Measurements from ENCODE around the gene MAP3K3.

MAP3K3 gene

DNA sequence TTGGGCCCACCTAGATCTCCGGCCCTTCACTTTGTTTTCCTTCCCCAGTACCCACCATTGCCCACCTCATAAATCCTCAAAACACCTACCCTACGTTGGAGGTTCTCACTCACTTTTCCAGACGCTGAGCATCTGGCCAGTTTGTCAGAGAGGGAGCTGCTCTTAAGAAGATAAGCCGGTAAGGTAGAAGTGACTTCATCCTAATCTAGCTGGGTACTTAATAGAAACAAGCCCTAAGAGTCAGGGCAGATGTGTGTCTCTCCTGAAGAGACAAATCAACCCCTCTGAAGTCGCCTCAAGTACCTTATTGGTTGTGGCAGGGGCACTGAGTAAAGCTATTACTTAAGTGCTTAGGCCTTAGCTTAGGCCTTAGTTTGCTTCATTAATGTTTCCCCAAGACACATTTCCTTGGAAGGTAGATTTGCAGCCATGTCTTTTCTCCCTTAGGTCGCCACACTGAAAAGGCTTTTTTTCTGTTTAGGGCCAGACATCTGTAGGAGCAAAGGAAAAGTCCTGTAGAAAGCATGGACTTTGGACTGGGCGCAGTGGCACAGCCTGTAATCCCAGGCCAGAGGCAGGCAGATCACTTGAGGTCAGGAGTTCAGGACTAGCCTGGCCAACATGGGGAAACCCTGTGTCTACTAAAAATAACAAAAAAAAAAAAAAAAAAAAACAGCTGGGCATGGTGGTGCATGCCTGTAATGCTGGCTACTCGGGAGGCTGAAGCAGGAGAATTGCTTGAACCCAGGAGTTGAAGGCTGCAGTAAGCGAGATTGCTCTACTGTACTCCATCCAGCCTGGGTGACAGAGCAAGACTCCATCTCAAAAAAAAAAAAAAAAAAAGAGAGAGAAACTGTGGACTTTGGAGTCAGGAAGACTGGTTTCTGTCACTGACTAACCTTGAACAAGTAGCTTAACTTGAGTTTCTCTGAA lies 20.5 kb upstream of the MAP3K3 start:
- TF ChIP-seq, protein P1, sequence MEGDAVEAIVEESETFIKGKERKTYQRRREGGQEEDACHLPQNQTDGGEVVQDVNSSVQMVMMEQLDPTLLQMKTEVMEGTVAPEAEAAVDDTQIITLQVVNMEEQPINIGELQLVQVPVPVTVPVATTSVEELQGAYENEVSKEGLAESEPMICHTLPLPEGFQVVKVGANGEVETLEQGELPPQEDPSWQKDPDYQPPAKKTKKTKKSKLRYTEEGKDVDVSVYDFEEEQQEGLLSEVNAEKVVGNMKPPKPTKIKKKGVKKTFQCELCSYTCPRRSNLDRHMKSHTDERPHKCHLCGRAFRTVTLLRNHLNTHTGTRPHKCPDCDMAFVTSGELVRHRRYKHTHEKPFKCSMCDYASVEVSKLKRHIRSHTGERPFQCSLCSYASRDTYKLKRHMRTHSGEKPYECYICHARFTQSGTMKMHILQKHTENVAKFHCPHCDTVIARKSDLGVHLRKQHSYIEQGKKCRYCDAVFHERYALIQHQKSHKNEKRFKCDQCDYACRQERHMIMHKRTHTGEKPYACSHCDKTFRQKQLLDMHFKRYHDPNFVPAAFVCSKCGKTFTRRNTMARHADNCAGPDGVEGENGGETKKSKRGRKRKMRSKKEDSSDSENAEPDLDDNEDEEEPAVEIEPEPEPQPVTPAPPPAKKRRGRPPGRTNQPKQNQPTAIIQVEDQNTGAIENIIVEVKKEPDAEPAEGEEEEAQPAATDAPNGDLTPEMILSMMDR (IDR thresholded peaks at IDR 0.05; ENCODE audit: low read depth, low read length): no peak
- peak overlapping the region; percentile 82 for H3K4me3 ChIP-seq (ENCODE audit: low read depth, low read length)

DNA sequence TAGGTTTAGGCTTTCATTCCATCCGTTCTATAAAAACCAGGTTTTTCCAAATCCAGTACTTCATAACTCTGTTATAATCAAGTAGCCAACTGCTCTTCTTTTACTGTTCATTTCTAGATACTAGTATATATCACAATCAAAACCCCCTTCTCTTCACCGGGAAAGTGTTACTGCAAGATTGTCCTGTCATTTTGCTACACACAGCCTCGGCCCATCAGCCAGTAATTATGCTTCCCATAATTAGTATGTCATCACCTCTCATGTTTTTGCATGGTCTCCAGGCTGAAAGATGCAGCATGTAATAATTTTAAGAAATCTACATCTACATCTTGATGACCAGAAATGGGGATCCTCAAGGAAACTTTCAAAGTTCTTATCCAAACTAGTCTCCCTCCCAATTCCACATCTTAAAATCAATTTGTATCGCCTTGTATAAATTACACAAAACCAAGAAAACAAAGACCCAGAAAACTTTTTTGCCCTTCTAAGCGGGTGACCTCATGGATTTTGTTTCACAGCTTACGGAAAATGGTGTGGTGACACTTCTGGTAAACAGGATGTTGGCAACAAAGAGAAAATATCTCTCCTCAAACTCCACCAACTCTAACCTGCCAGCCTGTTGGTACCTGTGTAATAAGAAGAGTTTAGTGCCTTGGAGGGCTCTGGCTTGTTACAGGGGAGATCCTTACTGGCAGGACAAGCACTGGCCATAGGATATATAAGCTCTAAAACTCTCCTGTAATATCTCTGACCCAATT lies 12.2 kb upstream of the MAP3K3 start:
- H3K4me3 ChIP-seq (ENCODE audit: low read depth, low read length): no peak overlapping the region
- TF ChIP-seq, protein P1 (IDR thresholded peaks at IDR 0.05; ENCODE audit: low read depth, low read length): no peak

DNA sequence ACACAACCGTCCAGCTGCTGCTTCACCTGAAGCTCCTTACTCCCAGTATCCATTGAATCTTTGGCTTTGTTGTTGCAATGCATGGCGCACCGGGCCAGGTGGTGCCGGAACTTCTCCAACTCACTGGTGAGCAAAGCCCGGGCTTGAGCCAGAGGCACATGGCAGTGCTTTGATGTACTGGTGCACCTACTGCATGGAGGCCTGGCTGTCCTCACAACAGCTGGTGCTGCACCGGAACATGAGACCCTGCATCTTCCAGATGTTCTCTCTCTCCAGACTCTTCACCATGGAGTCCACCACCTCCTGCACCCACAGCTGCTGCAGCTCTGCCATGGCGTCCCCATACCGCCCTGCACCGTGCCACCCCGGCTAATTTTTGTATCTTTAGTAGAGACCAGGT lies 11.4 kb upstream of the MAP3K3 start:
- TF ChIP-seq, protein P1 (IDR thresholded peaks at IDR 0.05; ENCODE audit: low read depth, low read length): no peak
- H3K4me3 ChIP-seq (ENCODE audit: low read depth, low read length): no peak overlapping the region

DNA sequence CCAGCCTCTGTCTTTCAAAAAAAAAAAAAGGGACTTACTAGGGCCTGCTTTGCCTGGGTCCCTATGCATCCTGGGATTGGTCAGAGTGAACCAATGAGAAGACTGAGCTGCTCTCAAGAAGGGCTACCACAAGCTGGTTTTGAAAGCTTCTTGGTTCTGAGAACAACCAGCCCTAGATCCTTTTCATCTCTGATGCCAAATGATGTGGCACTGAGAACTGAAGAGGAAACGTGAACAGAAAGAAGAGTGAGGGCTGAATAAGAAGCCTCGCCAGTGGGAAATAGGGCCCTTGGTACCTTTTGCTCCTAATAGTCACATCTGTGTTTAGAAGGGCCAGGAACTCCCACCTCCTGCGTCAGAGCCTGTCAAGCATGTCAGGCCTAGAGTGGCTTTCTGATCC lies 10.9 kb upstream of the MAP3K3 start:
- TF ChIP-seq, protein P1 (IDR thresholded peaks at IDR 0.05; ENCODE audit: low read depth, low read length): no peak

DNA sequence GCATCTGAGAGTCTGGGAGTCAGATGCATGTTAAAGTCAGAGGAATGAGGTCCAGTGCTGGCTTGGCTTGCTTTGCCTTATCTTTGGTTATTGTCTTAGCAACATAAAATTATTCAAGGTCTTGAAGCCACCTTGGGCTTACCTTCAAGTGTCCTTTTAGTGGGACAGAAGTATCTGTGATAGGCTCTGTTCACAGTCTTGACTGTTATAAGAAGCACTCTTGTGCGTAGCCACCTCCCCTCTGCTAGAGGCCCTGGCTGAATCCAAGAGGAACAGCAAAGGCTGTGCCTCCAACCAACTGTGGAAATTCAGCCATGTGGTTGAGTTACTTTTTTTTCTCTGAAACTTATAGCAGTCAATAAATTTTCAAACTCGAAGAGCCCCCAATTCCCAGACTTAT lies 8.6 kb upstream of the MAP3K3 start:
- TF ChIP-seq, protein P1 (IDR thresholded peaks at IDR 0.05; ENCODE audit: low read depth, low read length): no peak
- no peak overlapping the region for H3K4me3 ChIP-seq (ENCODE audit: low read depth, low read length)

More for the DNA sequence above, 10.9 kb upstream of the MAP3K3 start:
- H3K4me3 ChIP-seq (ENCODE audit: low read depth, low read length): no peak overlapping the region

DNA sequence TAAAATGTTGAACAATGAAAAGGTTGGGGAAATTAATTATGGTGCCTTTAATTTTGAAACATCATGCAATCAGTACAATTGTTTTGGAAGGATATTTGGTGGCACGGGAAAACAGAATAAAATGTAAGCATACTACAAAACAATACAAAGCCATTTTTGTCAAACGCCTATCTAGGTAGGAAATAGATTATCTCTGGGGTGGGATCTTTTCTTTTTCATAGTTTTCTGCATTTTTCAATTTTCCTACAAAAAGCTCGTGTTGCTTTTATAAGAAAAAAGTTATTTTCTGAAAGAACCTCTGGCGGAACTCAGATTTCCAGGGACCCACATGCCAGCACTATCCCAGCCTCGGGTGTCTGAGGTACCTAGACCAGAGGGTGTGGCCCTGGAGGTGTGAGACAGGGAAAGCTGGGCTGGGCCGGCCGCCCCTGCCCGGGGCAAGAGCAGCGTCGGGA lies 961 bp upstream of the MAP3K3 start:
- H3K4me3 ChIP-seq (ENCODE audit: low read depth, low read length): peak overlapping the region; percentile 75
- TF ChIP-seq, protein P1 (IDR thresholded peaks at IDR 0.05; ENCODE audit: low read depth, low read length): no peak

Data from WI38 (cell line).